Esophagus (tissue), 2 donors: ENCODE measurements around the gene SORBS1. TPM values are rescaled to one million over a fixed set of nuclear protein-coding genes. Genes with fewer than 3 reads are reported as not detected.

Experiments
- H3K27ac ChIP-seq, 2 donors: one replicate each; pipeline ENCODE4 v1.5.1; 2013; ENCODE audit warnings: low read depth in 2 of 2, mild to moderate bottlenecking in 2 of 2, inconsistent platforms in 1 of 2, low read length in 1 of 2, moderate library complexity in 1 of 2
- H3K27me3 ChIP-seq, 2 donors: one replicate each; pipeline ENCODE4 v1.6.1; 2013; ENCODE audit warnings: low read length in 2 of 2, control low read depth in 1 of 2, mild to moderate bottlenecking in 1 of 2; ENCODE audit not compliant: insufficient read depth in 2 of 2, control insufficient read depth in 1 of 2
- H3K36me3 ChIP-seq, 2 donors: one replicate each; pipeline ENCODE4 v1.6.1; 2013; ENCODE audit warnings: low read length in 1 of 2; ENCODE audit not compliant: control insufficient read depth in 2 of 2, insufficient read depth in 2 of 2
- H3K4me1 ChIP-seq, 2 donors: one replicate each; pipeline ENCODE4 v1.6.1; 2013; ENCODE audit warnings: low read length in 1 of 2; ENCODE audit not compliant: control insufficient read depth in 2 of 2, insufficient read depth in 2 of 2
- H3K4me3 ChIP-seq, 2 donors: one replicate each; pipeline ENCODE4 v1.5.1; 2013; ENCODE audit warnings: low read length in 2 of 2, mild to moderate bottlenecking in 2 of 2, low read depth in 1 of 2, moderate library complexity in 1 of 2
- H3K9me3 ChIP-seq, 2 donors: one replicate each; pipeline ENCODE4 v1.6.1; 2013; ENCODE audit warnings: mild to moderate bottlenecking in 2 of 2, low read depth in 1 of 2, low read length in 1 of 2, moderate library complexity in 1 of 2; ENCODE audit not compliant: control insufficient read depth in 2 of 2, insufficient read depth in 1 of 2
- WGBS, 2 donors: extraction: QIAGEN DNeasy Blood & Tissue Kit; methylation state at CpG; one replicate each; pipeline ENCODE4 v1.1.7; 2013; 5-methylcytosine and 5-hydroxymethylcytosine counted together
- polyA plus RNA-seq, 2 donors: library from polyadenylated mRNA; stranded (reverse); fragments of 200-250 nt; gene quantifications; one replicate each; pipeline ENCODE4 v1.2.3, GENCODE V29; 2013
- donor health status: healthy with polysubstance abuse.
- donor health status: Bipolar disorder and iron deficiency.

SORBS1 gene
- polyA plus RNA-seq, 2 donors: 32.7 to 66.3 TPM

- WGBS, 2 donors: 63 to 65% methylated on average over 8 of the region's 8 CpGs
- Histone ChIP-seq H3K27ac (peak overlapping the region in 1 of 2 donors; percentile 24), H3K4me1 (peaks cover 3 to 13% of the 10 kb centered on the region in 2 donors), H3K4me3 (no peak overlapping the region), H3K9me3 (no peaks in the 10 kb centered on the region), H3K27me3 (no peaks in the 10 kb centered on the region), H3K36me3 (no peaks in the 10 kb centered on the region)
Measured at GRCh38 chr10:95536017-95536416, 25.2 kb downstream of the SORBS1 start.

GRCh38 chr10:95535526-95535925, 25.6 kb downstream of the SORBS1 start:
- H3K27me3 ChIP-seq: no peaks in the 10 kb centered on the region
- H3K4me1 ChIP-seq: peaks cover 3 to 13% of the 10 kb centered on the region in 2 donors
- no peaks in the 10 kb centered on the region for H3K9me3 ChIP-seq
- no peaks in the 10 kb centered on the region for H3K36me3 ChIP-seq
- H3K4me3 ChIP-seq: no peak overlapping the region
- WGBS, 2 donors: 57 to 73% methylated on average over 2 of the region's 2 CpGs
- H3K27ac ChIP-seq: no peak overlapping the region

- no peaks in the 10 kb centered on the region for H3K36me3 ChIP-seq
- no peak overlapping the region for H3K4me3 ChIP-seq
- peaks cover 3 to 13% of the 10 kb centered on the region in 2 donors for H3K4me1 ChIP-seq
- no peaks in the 10 kb centered on the region for H3K27me3 ChIP-seq
- no peaks in the 10 kb centered on the region for H3K9me3 ChIP-seq
- WGBS, 2 donors: 66 to 72% methylated on average over 6 of the region's 6 CpGs
- peak overlapping the region; percentile 43 to 62 for H3K27ac ChIP-seq
Measured at GRCh38 chr10:95533590-95533989, 27.6 kb downstream of the SORBS1 start.

- H3K4me1 ChIP-seq: peaks cover 3 to 10% of the 10 kb centered on the region in 2 donors
- no peaks in the 10 kb centered on the region for H3K27me3 ChIP-seq
- peak overlapping the region; percentile 28 to 71 for H3K27ac ChIP-seq
- WGBS, 2 donors: 82 to 84% methylated on average over 2 of the region's 2 CpGs
- H3K36me3 ChIP-seq: no peaks in the 10 kb centered on the region
- H3K4me3 ChIP-seq: no peak overlapping the region
- H3K9me3 ChIP-seq: no peaks in the 10 kb centered on the region
Measured at GRCh38 chr10:95532536-95532935, 28.6 kb downstream of the SORBS1 start.

- no peak overlapping the region for H3K4me3 ChIP-seq
- no peaks in the 10 kb centered on the region for H3K36me3 ChIP-seq
- no peaks in the 10 kb centered on the region for H3K9me3 ChIP-seq
- peaks cover 3 to 10% of the 10 kb centered on the region in 2 donors for H3K4me1 ChIP-seq
- 62 to 64% methylated on average over 2 of the region's 2 CpGs for WGBS, 2 donors
- H3K27ac ChIP-seq: peak overlapping the region; percentile 28 to 71
- H3K27me3 ChIP-seq: no peaks in the 10 kb centered on the region
Measured at GRCh38 chr10:95531994-95532399, 29.2 kb downstream of the SORBS1 start.

- peak overlapping the region; percentile 15 to 73 for H3K27ac ChIP-seq
- H3K4me3 ChIP-seq: no peak overlapping the region
Measured at GRCh38 chr10:95531058-95531809, 29.9 kb downstream of the SORBS1 start.

GRCh38 chr10:95530561-95530960, 30.6 kb downstream of the SORBS1 start:
- no peaks in the 10 kb centered on the region for H3K36me3 ChIP-seq
- peaks cover 4 to 7% of the 10 kb centered on the region in 2 donors for H3K4me1 ChIP-seq
- WGBS, 2 donors: 62 to 75% methylated on average over 4 of the region's 4 CpGs
- H3K27me3 ChIP-seq: no peaks in the 10 kb centered on the region
- H3K9me3 ChIP-seq: no peaks in the 10 kb centered on the region
- no peak overlapping the region for H3K4me3 ChIP-seq
- H3K27ac ChIP-seq: peak overlapping the region; percentile 15 to 73

More at GRCh38 chr10:95531058-95531809, 29.9 kb downstream of the SORBS1 start:
- Histone ChIP-seq H3K4me1 (peaks cover 0 to 7% of the 10 kb centered on the region in 2 donors), H3K36me3 (no peaks in the 10 kb centered on the region), H3K9me3 (no peaks in the 10 kb centered on the region), H3K27me3 (no peaks in the 10 kb centered on the region)
- 57 to 62% methylated on average over 13 of the region's 13 CpGs for WGBS, 2 donors

- 64 to 82% methylated on average over 2 of the region's 2 CpGs for WGBS, 2 donors
- Histone ChIP-seq H3K4me3 (no peak overlapping the region), H3K27me3 (no peaks in the 10 kb centered on the region), H3K27ac (peak overlapping the region; percentile 45 to 59), H3K9me3 (no peaks in the 10 kb centered on the region), H3K4me1 (peaks cover 4 to 7% of the 10 kb centered on the region in 2 donors), H3K36me3 (no peaks in the 10 kb centered on the region)
Measured at GRCh38 chr10:95530029-95530428, 31.1 kb downstream of the SORBS1 start.

GRCh38 chr10:95526044-95526443, 35.1 kb downstream of the SORBS1 start:
- WGBS, 2 donors: 83 to 87% methylated on average over 7 of the region's 7 CpGs
- Histone ChIP-seq H3K27me3 (no peaks in the 10 kb centered on the region), H3K9me3 (no peaks in the 10 kb centered on the region), H3K4me3 (no peak overlapping the region), H3K36me3 (no peaks in the 10 kb centered on the region), H3K27ac (peak overlapping the region; percentile 12 to 62), H3K4me1 (peaks cover 0 to 4% of the 10 kb centered on the region in 2 donors)

- peaks cover 0 to 4% of the 10 kb centered on the region in 2 donors for H3K4me1 ChIP-seq
- H3K27me3 ChIP-seq: no peaks in the 10 kb centered on the region
- H3K9me3 ChIP-seq: no peaks in the 10 kb centered on the region
- no peak overlapping the region for H3K4me3 ChIP-seq
- no peaks in the 10 kb centered on the region for H3K36me3 ChIP-seq
- 75 to 83% methylated on average over 4 of the region's 4 CpGs for WGBS, 2 donors
- no peak overlapping the region for H3K27ac ChIP-seq
Measured at GRCh38 chr10:95525033-95525418, 36.1 kb downstream of the SORBS1 start.
